ENCODE results near the gene OR2C3. TPM values are rescaled to one million over a fixed set of nuclear protein-coding genes. Genes with fewer than 3 reads are reported as not detected.
"Not testable (repeated sequence)": the region's sequence is repeated elsewhere in the genome, so short reads cannot be mapped to it uniquely, and the experiment has no call there.

Gene OR2C3
- total RNA-seq, 2 experiments from 2014 or later: 0.02 TPM; not detected in 1

DNA sequence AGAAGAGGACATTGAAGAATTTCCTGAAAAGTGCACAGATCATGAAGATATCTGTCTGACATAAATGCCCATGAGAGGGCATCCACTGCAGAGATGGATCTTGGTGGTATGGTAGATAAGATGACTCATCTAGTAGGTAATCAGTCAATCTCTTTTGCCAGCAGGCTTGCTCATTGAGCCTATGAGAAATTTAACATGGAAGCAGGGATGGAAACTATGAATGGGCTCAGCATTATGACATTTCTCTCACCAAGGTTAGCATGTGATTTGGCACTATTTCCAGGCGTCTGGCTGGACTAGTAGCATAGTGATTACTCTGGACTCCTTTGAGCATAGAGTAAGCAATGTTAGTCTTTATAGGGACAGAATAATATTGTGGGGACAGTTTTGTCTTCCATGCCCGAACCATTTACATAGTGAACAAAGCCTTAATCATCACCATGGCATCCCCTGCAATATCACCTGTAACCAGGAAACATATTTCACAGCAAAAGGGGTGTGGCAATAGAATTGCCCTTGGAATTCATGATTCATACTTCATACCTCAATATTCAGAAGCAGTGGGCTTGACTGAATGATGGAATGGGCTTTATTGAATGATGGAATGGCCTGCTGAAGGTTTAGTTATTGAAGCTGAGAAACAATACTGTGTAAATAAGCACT lies 7.3 kb downstream of the OR2C3 start:
- POLR2A ChIA-PET: no interaction called here
- no peak overlapping the region for H3K27ac Mint-ChIP-seq
- H3K27me3 Mint-ChIP-seq: peaks cover 14% of the 10 kb centered on the region

DNA sequence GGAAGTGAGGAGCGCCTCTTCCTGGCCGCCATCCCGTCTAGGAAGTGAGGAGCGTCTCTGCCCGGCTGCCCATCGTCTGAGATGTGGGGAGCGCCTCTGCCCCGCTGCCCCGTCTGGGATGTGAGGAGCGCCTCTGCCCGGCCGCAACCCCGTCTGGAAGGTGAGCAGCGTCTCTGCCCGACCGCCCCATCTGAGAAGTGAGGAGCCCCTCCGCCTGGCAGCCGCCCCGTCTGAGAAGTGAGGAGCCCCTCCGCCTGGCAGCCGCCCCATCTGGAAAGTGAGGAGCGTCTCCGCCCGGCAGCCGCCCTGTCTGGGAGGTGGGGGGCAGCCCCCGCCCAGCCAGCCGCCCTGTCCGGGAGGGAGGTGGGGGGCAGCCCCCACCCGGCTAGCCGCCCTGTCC lies 14.4 kb downstream of the OR2C3 start:
- DNase-seq; CTCF ChIA-PET; H3K27me3 Mint-ChIP-seq; H3K4me3 Mint-ChIP-seq; H3K36me3 Mint-ChIP-seq (ENCODE audit: low read depth); H3K27ac Mint-ChIP-seq; ATAC-seq; H3K4me1 Mint-ChIP-seq (ENCODE audit: low read depth); intact Hi-C loops (cut with micrococcal nuclease); H3K9me3 Mint-ChIP-seq; POLR2A ChIA-PET: not testable (repeated sequence)

More for the DNA sequence above, 7.3 kb downstream of the OR2C3 start:
- Mint-ChIP-seq H3K9me3 (no peaks in the 10 kb centered on the region), H3K4me3 (no peak overlapping the region), H3K4me1 (ENCODE audit: low read depth) (peaks cover 6% of the 10 kb centered on the region), H3K36me3 (ENCODE audit: low read depth) (no peaks in the 10 kb centered on the region)
- intact Hi-C loops (cut with micrococcal nuclease): no loop called here
- ATAC-seq (peak; percentile 56), DNase-seq (peak; percentile 11)
- TF ChIP-seq, protein P1, sequence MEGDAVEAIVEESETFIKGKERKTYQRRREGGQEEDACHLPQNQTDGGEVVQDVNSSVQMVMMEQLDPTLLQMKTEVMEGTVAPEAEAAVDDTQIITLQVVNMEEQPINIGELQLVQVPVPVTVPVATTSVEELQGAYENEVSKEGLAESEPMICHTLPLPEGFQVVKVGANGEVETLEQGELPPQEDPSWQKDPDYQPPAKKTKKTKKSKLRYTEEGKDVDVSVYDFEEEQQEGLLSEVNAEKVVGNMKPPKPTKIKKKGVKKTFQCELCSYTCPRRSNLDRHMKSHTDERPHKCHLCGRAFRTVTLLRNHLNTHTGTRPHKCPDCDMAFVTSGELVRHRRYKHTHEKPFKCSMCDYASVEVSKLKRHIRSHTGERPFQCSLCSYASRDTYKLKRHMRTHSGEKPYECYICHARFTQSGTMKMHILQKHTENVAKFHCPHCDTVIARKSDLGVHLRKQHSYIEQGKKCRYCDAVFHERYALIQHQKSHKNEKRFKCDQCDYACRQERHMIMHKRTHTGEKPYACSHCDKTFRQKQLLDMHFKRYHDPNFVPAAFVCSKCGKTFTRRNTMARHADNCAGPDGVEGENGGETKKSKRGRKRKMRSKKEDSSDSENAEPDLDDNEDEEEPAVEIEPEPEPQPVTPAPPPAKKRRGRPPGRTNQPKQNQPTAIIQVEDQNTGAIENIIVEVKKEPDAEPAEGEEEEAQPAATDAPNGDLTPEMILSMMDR (IDR thresholded peaks at IDR 0.05): no peak
- CTCF ChIA-PET: no interaction called here

DNA sequence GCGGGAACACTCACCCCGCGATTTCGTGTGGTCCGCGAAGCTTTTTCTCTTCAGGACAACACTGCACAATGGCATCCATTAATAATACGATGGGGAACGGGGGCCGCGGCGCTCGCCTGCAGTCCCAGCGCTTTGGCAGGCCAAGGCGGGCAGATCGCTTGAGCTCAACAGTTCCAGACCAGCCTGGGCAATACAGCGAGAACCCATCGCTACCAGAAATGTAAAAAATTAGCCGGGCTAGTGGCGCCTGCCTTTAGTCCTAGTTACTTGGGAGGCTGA lies 17.7 kb downstream of the OR2C3 start:
- H3K36me3 Mint-ChIP-seq (ENCODE audit: low read depth): no peaks in the 10 kb centered on the region
- no peak overlapping the region for H3K4me3 Mint-ChIP-seq
- DNase-seq: no peak
- no peak overlapping the region for H3K27ac Mint-ChIP-seq
- POLR2A ChIA-PET: no interaction called here
- ATAC-seq: no peak
- CTCF ChIA-PET: no interaction called here
- TF ChIP-seq, protein P1 (IDR thresholded peaks at IDR 0.05): no peak
- peaks cover 2% of the 10 kb centered on the region for H3K27me3 Mint-ChIP-seq
- intact Hi-C loops (cut with micrococcal nuclease): no loop called here
- no peaks in the 10 kb centered on the region for H3K9me3 Mint-ChIP-seq
- no peaks in the 10 kb centered on the region for H3K4me1 Mint-ChIP-seq (ENCODE audit: low read depth)

DNA sequence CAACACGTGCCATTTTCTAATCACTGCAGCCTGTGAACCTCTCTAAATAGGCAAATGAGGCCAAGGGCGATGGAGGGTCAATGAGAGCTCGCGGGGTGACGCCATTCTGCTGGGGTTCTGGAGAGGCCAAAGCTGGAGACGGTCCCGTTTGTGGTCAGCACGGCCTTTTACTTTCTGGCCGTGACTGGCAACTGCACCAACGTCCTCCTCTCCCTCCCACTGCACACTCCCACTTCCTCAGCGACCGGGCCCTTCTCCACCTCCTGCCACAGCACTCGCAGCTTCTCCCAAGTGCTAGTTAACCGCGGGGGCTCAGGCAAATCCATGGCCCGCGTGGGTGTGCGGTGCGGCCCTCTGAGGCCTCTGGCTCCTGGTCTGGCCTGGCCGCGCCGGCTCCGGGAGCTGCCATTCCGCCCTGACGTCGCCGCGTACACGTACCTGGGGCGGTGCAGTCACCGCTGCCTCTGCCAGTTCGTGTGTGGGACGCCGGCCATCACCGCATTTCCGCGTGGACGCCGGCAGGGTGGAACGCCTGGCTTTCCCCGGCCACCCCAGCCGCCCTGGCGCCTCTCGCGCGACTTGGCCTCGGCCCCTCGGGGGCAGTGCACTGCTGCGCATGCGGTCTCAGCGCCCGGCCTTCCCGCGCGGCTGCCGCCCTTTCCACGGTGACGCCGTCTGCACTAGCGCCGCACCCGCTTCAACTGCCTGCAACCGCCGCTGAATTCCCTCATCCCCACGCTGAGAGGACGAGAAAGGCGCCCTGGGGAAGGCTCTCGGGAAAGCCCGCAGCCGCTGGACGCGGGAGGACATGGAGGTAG lies 18.2 kb downstream of the OR2C3 start:
- H3K36me3 Mint-ChIP-seq (ENCODE audit: low read depth): no peaks in the 10 kb centered on the region
- DNase-seq (no peak), ATAC-seq (no peak)
- H3K4me1 Mint-ChIP-seq (ENCODE audit: low read depth): no peaks in the 10 kb centered on the region
- peaks cover 2% of the 10 kb centered on the region for H3K27me3 Mint-ChIP-seq
- ChIA-PET CTCF (no interaction called here), POLR2A (no interaction called here)
- TF ChIP-seq, protein P1 (IDR thresholded peaks at IDR 0.05): no peak
- intact Hi-C loops (cut with micrococcal nuclease): no loop called here
- no peaks in the 10 kb centered on the region for H3K9me3 Mint-ChIP-seq
- H3K4me3 Mint-ChIP-seq: no peak overlapping the region
- no peak overlapping the region for H3K27ac Mint-ChIP-seq

DNA sequence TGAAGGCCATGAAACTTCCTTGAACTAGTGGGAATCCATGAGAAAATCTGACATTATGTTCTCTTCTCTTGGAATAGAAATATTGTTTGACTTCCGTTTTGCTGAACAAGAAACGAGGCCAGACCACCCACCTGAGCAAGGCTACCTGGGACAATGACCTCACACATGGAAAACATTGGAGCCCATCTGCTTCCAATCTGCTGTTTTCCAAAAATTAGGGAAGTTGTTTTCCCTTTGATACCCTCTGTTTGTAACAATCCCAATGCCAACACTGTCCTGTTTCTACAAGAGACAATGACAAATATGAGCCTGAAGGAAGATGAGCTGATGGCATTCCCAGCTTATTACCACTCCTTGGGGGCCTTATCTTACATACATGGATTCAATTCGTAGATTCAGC lies 29.4 kb downstream of the OR2C3 start:
- intact Hi-C loops (cut with micrococcal nuclease): no loop called here
- no peak for DNase-seq
- Mint-ChIP-seq H3K4me3 (no peak overlapping the region), H3K27ac (no peak overlapping the region), H3K27me3 (peaks cover 3% of the 10 kb centered on the region), H3K4me1 (ENCODE audit: low read depth) (no peaks in the 10 kb centered on the region), H3K9me3 (no peaks in the 10 kb centered on the region), H3K36me3 (ENCODE audit: low read depth) (no peaks in the 10 kb centered on the region)
- TF ChIP-seq, protein P1 (IDR thresholded peaks at IDR 0.05): no peak
- CTCF ChIA-PET: no interaction called here
- POLR2A ChIA-PET: no interaction called here
- no peak for ATAC-seq

All from activated CD8-positive, alpha-beta T cell treated with anti-CD3 and anti-CD28 coated beads for 36 hours (primary cell).